HepG2 (cell line): ENCODE measurements around the gene HES2. TPM values are rescaled to one million over a fixed set of nuclear protein-coding genes. Genes with fewer than 3 reads are reported as not detected.

Experiments used
- ATAC-seq: fragments of 200-7000 bp; cut with Tn5 transposase; 3 replicates; pipeline ENCODE4 v1.9.1; 2020; ENCODE audit warnings: mild to moderate bottlenecking, moderate library complexity
- BruUV-seq: library from RNA; stranded (reverse); fragments of 400-500 nt; replicated peaks from 2 replicates; lab custom pipeline; 2021; lab: Mats Ljungman, UMichigan
- CTCF ChIA-PET: fragments of 300-600 bp; formaldehyde crosslinking; extraction: SDS; loops from one replicate; lab custom pipeline; 2021; ENCODE audit warnings: low total read pairs, inconsistent platforms, low intra/inter-chr PET ratio; lab: Yijun Ruan, JAX
- POLR2A ChIA-PET: fragments of 350-600 bp; sonication (Branson Sonifier 250); formaldehyde crosslinking; loops from one replicate; lab custom pipeline; 2020; ENCODE audit warnings: antibody characterized with exemption, inconsistent platforms; lab: Yijun Ruan, JAX
- DNase-seq: peaks from one replicate; pipeline ENCODE4 v3.0.0-alpha.2; 2015; ENCODE audit warnings: low spot score
- FAIRE-seq: peaks from 3 replicates; lab custom pipeline; 2011; peaks lifted over from hg19 to GRCh38; lab: Jason Lieb, UNC
- H2AFZ ChIP-seq: one replicate; pipeline ENCODE4 v1.6.1; 2011; ENCODE audit warnings: low read length, inconsistent platforms
- H3K27ac ChIP-seq: fragments of 300-600 bp; 3 replicates; pipeline ENCODE4 v1.8.0; 2011; ENCODE audit warnings: mixed run types, mild to moderate bottlenecking, mixed read lengths, low read length, inconsistent platforms; ENCODE audit not compliant: insufficient read depth; ENCODE audit errors: extremely low read length
- H3K27me3 ChIP-seq, 2 experiments: fragments of 200-600 bp in 1 of 2; 2 replicates in 1 of 2; 3 replicates in 1 of 2; pipeline versions ENCODE4 v1.6.0 to v1.8.0; 2011; ENCODE audit warnings: low read length in 2 of 2, mild to moderate bottlenecking in 2 of 2, moderate library complexity in 2 of 2, inconsistent platforms in 1 of 2; ENCODE audit not compliant: insufficient read depth in 2 of 2, control insufficient read depth in 1 of 2
- H3K36me3 ChIP-seq, 2 experiments: fragments of 200-600 bp in 1 of 2; replicated peaks in 1 of 2; 2 replicates in 1 of 2; 3 replicates in 1 of 2; pipeline versions ENCODE4 v1.5.1 to v1.8.0; 2011; ENCODE audit warnings: low read length in 2 of 2, inconsistent platforms in 1 of 2; ENCODE audit not compliant: insufficient read depth in 2 of 2, control insufficient read depth in 1 of 2
- H3K4me1 ChIP-seq: 2 replicates; pipeline ENCODE4 v1.5.1; 2012; ENCODE audit warnings: low read length, inconsistent platforms; ENCODE audit not compliant: insufficient read depth
- H3K4me2 ChIP-seq: 2 replicates; pipeline ENCODE4 v1.6.0; 2011; ENCODE audit warnings: low read depth, low read length, inconsistent platforms
- H3K4me3 ChIP-seq, 3 experiments: fragments of 200-600 bp in 1 of 3; sonication (generic), shearing (Covaris generic) in 1 of 3; replicated peaks in 1 of 3; 2 replicates each; pipeline ENCODE4 v1.5.1; 2011 to 2016; ENCODE audit warnings: low read length in 3 of 3, inconsistent platforms in 2 of 3, low read depth in 2 of 3, mild to moderate bottlenecking in 2 of 3, control low read depth in 1 of 3, mixed read lengths in 1 of 3; ENCODE audit not compliant: insufficient read depth in 1 of 3
- H3K79me2 ChIP-seq: one replicate; pipeline ENCODE4 v1.6.1; 2011; ENCODE audit warnings: low read length, inconsistent platforms; ENCODE audit not compliant: insufficient read depth
- H3K9ac ChIP-seq: 2 replicates; pipeline ENCODE4 v1.6.0; 2011; ENCODE audit warnings: mild to moderate bottlenecking, low read depth, low read length, inconsistent platforms; ENCODE audit not compliant: insufficient read depth
- H3K9me3 ChIP-seq: 2 replicates; pipeline ENCODE4 v1.5.1; 2012; ENCODE audit warnings: mild to moderate bottlenecking, low read length
- H4K20me1 ChIP-seq: 2 replicates; pipeline ENCODE4 v1.6.0; 2011; ENCODE audit warnings: inconsistent platforms, mild to moderate bottlenecking, low read length, moderate library complexity; ENCODE audit not compliant: insufficient read depth
- DMAP1 ChIP-seq: IDR thresholded peaks from 2 replicates; pipeline ENCODE4 v1.6.1; 2016
- ISL2 ChIP-seq: sonication (generic); formaldehyde crosslinking; IDR thresholded peaks from 2 replicates; pipeline ENCODE4 v1.5.0; 2020; ENCODE audit warnings: missing genetic modification reagents
- LRRFIP1 ChIP-seq: sonication (generic); formaldehyde crosslinking; conservative IDR thresholded peaks from 2 replicates; pipeline ENCODE4 v1.4.0; 2020; ENCODE audit warnings: missing genetic modification reagents
- NRL ChIP-seq: sonication (generic); formaldehyde crosslinking; IDR thresholded peaks from 2 replicates; pipeline ENCODE4 v1.5.0; 2020; ENCODE audit warnings: missing genetic modification reagents, mild to moderate bottlenecking, moderate library complexity, borderline replicate concordance
- RFX1 ChIP-seq: fragments of 450-650 bp; IDR thresholded peaks from 2 replicates; pipeline ENCODE4 v1.6.1; 2017
- ZNF142 ChIP-seq: sonication (generic); formaldehyde crosslinking; IDR thresholded peaks from 2 replicates; pipeline ENCODE4 v1.4.0; 2020; ENCODE audit warnings: missing genetic modification reagents
- ZNF367 ChIP-seq: sonication (generic); formaldehyde crosslinking; IDR thresholded peaks from 2 replicates; pipeline ENCODE4 v1.4.0; 2020; ENCODE audit warnings: missing genetic modification reagents, borderline replicate concordance
- ZNF687 ChIP-seq: sonication (generic); formaldehyde crosslinking; IDR thresholded peaks from 2 replicates; pipeline ENCODE4 v1.5.1; 2020; ENCODE audit warnings: mild to moderate bottlenecking, missing genetic modification reagents, moderate library complexity
- ZNF766 ChIP-seq: sonication (generic); formaldehyde crosslinking; IDR thresholded peaks from 2 replicates; pipeline ENCODE4 v1.5.0; 2020; ENCODE audit warnings: missing genetic modification reagents, borderline replicate concordance
- WGBS: methylation state at CpG from one replicate; pipeline ENCODE4 v1.1.6; 2017; ENCODE audit warnings: low lambda C conversion rate; 5-methylcytosine and 5-hydroxymethylcytosine counted together
- in situ Hi-C: cut with HindIII; loops from 2 replicates; pipeline ENCODE4 v1.10.0; 2017; ENCODE audit warnings: low pct_unique_long_range_greater_than_20kb; ENCODE audit not compliant: extremely low pct_ligation_motif_present
- intact Hi-C: fragments of 100-400 bp; cut with micrococcal nuclease; formaldehyde crosslinking; loops from one replicate; pipeline ENCODE4 v1.10.0; 2022; ENCODE audit not compliant: unreplicated experiment
- polyA plus RNA-seq, 8 experiments: library from polyadenylated mRNA; depleted of rRNA in 3 of 8; stranded (reverse) in 7 of 8; unstranded in 1 of 8; fragments of >200 nt; fragmentation: Illumina TruSeq in 4 of 8; extraction: Trizol in 4 of 8; gene quantifications; 2 replicates each; pipeline versions ENCODE4 v1.2.1 to v1.2.3, GENCODE V29; 2011 to 2016; ENCODE audit warnings: low read depth in 4 of 8, missing spikeins in 1 of 8, mixed read lengths in 1 of 8; ENCODE audit not compliant: insufficient read depth in 1 of 8
- total RNA-seq, 5 experiments: library from RNA; depleted of rRNA; stranded (reverse); fragments of >200 nt; fragmentation: Illumina TruSeq; extraction: Trizol; gene quantifications; 2 replicates each; pipeline ENCODE4 v1.2.3, GENCODE V29; 2016; ENCODE audit warnings: low read depth in 1 of 5

HES2 gene
- total and polyA plus RNA-seq, 2 of the 13 experiments (the other 11 are each of a cell fraction or from before 2014, with no cell fraction given), result 0.11 to 0.17 TPM

DNA sequence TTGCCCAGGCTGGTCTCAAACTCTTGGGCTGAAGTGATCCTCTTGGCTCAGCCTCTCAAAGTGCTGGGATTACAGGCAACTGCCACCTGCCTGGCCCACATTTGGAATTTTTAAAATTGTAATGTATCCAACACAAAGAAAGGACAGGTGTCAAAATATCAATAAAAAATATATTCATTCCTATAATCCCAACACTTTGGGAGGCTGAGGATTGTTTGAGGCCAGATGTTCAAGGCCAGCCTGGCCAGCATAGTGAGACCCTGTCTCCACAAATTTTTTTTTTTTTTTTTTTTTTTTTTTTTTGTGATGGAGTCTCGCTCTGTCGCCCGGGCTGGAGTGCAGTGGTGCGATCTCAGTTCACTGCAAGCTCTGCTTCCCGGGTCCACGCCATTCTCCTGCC lies 10.0 kb downstream of the HES2 start:
- TF ChIP-seq NRL (CRISPR knock-in tag) (no peak), ZNF687 (no peak), ZNF142 (CRISPR knock-in tag) (no peak), ISL2 (CRISPR knock-in tag) (no peak), LRRFIP1 (CRISPR knock-in tag) (no peak), RFX1 (no peak), ZNF367 (CRISPR knock-in tag) (no peak), ZNF766 (no peak), DMAP1 (CRISPR knock-in tag) (no peak)
- peaks cover 42% of the 10 kb centered on the region for H3K4me1 ChIP-seq
- in situ Hi-C loops, result loop anchor here (10.0 kb wide), 1 partner anchor 165 kb away; the partner anchor contains the start of gene HES3
- no peaks in the 10 kb centered on the region for H3K79me2 ChIP-seq
- WGBS, result 62% methylated on average over 6 of the region's 6 CpGs
- H2AFZ ChIP-seq, result no peak overlapping the region
- BruUV-seq, result no TSS peak
- DNase-seq, result no peak
- no peaks in the 10 kb centered on the region for H3K9me3 ChIP-seq
- H3K36me3 ChIP-seq, result no peaks in the 10 kb centered on the region
- H4K20me1 ChIP-seq, result no peaks in the 10 kb centered on the region
- FAIRE-seq, result no peak
- H3K4me2 ChIP-seq, result no peak overlapping the region
- H3K27me3 ChIP-seq, result peaks cover 0 to 13% of the 10 kb centered on the region in 2 experiments; a peak in 4 of 5 replicates
- intact Hi-C loops, result no loop called here
- ChIA-PET CTCF (no interaction called here), POLR2A (interaction anchor here (0.6 kb wide), 1 partner anchor 195 kb away, joined by 3 read pairs; no protein-coding TSS in a partner anchor)
- no peak overlapping the region for H3K9ac ChIP-seq
- no peak overlapping the region for H3K4me3 ChIP-seq
- no peak overlapping the region for H3K27ac ChIP-seq
- no peak for ATAC-seq
